ENCODE results near the gene IER5L. TPM values are rescaled to one million over a fixed set of nuclear protein-coding genes. Genes with fewer than 3 reads are reported as not detected.

The IER5L gene
- total and polyA plus RNA-seq, 2 donors from 2014 or later = 18.0 to 46.9 TPM

DNA sequence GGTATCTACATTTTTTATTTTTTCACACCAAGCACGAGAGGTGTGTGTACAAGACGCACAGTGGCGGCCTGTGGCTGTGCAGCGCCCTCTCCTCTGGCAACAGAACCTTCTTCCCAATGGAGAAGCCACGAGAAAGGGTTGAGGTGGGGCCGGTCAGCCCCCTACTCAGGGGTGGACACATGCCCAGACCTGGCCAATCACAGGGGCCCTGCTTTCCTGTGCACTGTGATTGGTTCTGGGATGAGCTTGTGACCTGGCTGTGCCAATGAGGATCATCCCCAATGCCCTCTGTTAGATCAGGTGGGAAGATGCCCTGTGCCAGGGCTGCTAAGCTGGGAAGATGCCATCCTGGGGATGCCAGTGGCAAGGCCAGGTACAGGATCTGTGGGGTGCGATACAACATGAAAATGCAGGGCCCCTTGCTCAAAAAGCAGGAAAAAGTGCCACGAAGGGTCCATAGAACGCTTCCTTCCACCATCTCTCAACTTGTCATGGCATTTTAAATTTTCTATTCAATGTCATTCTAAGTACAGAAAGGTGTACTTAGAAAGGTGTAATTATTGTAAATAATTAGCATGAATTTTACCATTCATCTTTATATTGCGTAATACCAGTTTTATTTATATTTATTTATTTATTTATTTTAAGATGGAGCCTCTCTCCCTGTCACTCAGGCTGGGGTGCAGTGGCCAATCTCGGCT lies 15.4 kb downstream of the IER5L start:
- TF ChIP-seq CTCF (IDR thresholded peaks at IDR 0.05; ENCODE audit: borderline replicate concordance, extremely low read depth, insufficient read depth) = no peak
- DNase-seq = no peak
- no peak for FAIRE-seq
- Histone ChIP-seq H3K4me3 (ENCODE audit: low read length in 3 of 3) (no peak overlapping the region), H3K27ac (ENCODE audit: low read depth in 2 of 2, low read length in 2 of 2) (no peak overlapping the region), H3K27me3 (ENCODE audit: control insufficient read depth, insufficient read depth, low read length) (no peaks in the 10 kb centered on the region), H3K9ac (ENCODE audit: low read length in 3 of 3) (no peak overlapping the region), H3K4me1 (ENCODE audit: control insufficient read depth in 2 of 3, insufficient read depth in 2 of 3, low read depth in 1 of 3, low read length in 3 of 3) (peaks cover 0 to 8% (median 4%) of the 10 kb centered on the region in 3 donors), H3K9me3 (ENCODE audit: control insufficient read depth in 2 of 3, insufficient read depth in 1 of 3, low read length in 3 of 3) (no peaks in the 10 kb centered on the region), H3K36me3 (ENCODE audit: control insufficient read depth in 2 of 3, insufficient read depth in 3 of 3, low read length in 3 of 3) (no peaks in the 10 kb centered on the region)
- intact Hi-C loops (cut with DNase I) = no loop called here

- Histone ChIP-seq H3K36me3 (ENCODE audit: control insufficient read depth in 2 of 3, insufficient read depth in 3 of 3, low read length in 3 of 3) (no peaks in the 10 kb centered on the region), H3K27me3 (ENCODE audit: control insufficient read depth, insufficient read depth, low read length) (no peaks in the 10 kb centered on the region), H3K9ac (ENCODE audit: low read length in 3 of 3) (no peak overlapping the region), H3K4me1 (ENCODE audit: control insufficient read depth in 2 of 3, insufficient read depth in 2 of 3, low read depth in 1 of 3, low read length in 3 of 3) (peaks cover 0 to 4% (median 0%) of the 10 kb centered on the region in 3 donors), H3K4me3 (ENCODE audit: low read length in 3 of 3) (no peak overlapping the region), H3K9me3 (ENCODE audit: control insufficient read depth in 2 of 3, insufficient read depth in 1 of 3, low read length in 3 of 3) (no peaks in the 10 kb centered on the region), H3K27ac (ENCODE audit: low read depth in 2 of 2, low read length in 2 of 2) (no peak overlapping the region)
- no peak for DNase-seq
- intact Hi-C loops (cut with DNase I) = no loop called here
- TF ChIP-seq CTCF (IDR thresholded peaks at IDR 0.05; ENCODE audit: borderline replicate concordance, extremely low read depth, insufficient read depth) = no peak
- no peak for FAIRE-seq
These were observed 16.6 kb downstream of the IER5L start for GRCh38 chr9:129161534-129161837.

GRCh38 chr9:129160712-129161533 lies 17.1 kb downstream of the IER5L start:
- Histone ChIP-seq H3K27me3 (ENCODE audit: control insufficient read depth, insufficient read depth, low read length) (no peaks in the 10 kb centered on the region), H3K9ac (ENCODE audit: low read length in 3 of 3) (no peak overlapping the region), H3K27ac (ENCODE audit: low read depth in 2 of 2, low read length in 2 of 2) (no peak overlapping the region), H3K4me1 (ENCODE audit: control insufficient read depth in 2 of 3, insufficient read depth in 2 of 3, low read depth in 1 of 3, low read length in 3 of 3) (peaks cover 0 to 2% (median 0%) of the 10 kb centered on the region in 3 donors), H3K4me3 (ENCODE audit: low read length in 3 of 3) (no peak overlapping the region), H3K9me3 (ENCODE audit: control insufficient read depth in 2 of 3, insufficient read depth in 1 of 3, low read length in 3 of 3) (no peaks in the 10 kb centered on the region), H3K36me3 (ENCODE audit: control insufficient read depth in 2 of 3, insufficient read depth in 3 of 3, low read length in 3 of 3) (no peaks in the 10 kb centered on the region)
- intact Hi-C loops (cut with DNase I) = no loop called here
- FAIRE-seq (no peak), DNase-seq (no peak)
- TF ChIP-seq CTCF (IDR thresholded peaks at IDR 0.05; ENCODE audit: borderline replicate concordance, extremely low read depth, insufficient read depth) = no peak

Measured in kidney (tissue), 14 donors.